Testis (tissue), 3 donors: ENCODE results near the gene GNAS. TPM values are rescaled to one million over a fixed set of nuclear protein-coding genes. Genes with fewer than 3 reads are reported as not detected.

Experiments
- DNase-seq: peaks from one replicate; pipeline ENCODE4 v3.0.0-alpha.2; 2019
- H3K27ac ChIP-seq, 2 donors: fragments of 200-600 bp; sonication (generic); one replicate each; pipeline ENCODE4 v1.5.1; 2019
- H3K27me3 ChIP-seq: fragments of 200-600 bp; sonication (generic); one replicate; pipeline ENCODE4 v1.5.1; 2019
- H3K36me3 ChIP-seq: fragments of 200-600 bp; sonication (generic); one replicate; pipeline ENCODE4 v1.5.1; 2017; ENCODE audit warnings: low read depth; ENCODE audit errors: missing control alignments
- H3K4me1 ChIP-seq: fragments of 200-600 bp; sonication (generic); one replicate; pipeline ENCODE4 v1.5.1; 2019
- H3K4me3 ChIP-seq, 2 donors: fragments of 200-600 bp; sonication (generic); one replicate each; pipeline ENCODE4 v1.5.1; 2017 to 2019
- H3K9me3 ChIP-seq: fragments of 200-600 bp; sonication (generic); one replicate; pipeline ENCODE4 v1.5.1; 2017
- CTCF ChIP-seq, 3 experiments: fragments of 450-650 bp in 2 of 3; fragments of 200-600 bp in 1 of 3; sonication (generic) in 1 of 3; IDR thresholded peaks; one replicate each; pipeline ENCODE4 v1.5.1; 2016 to 2019; ENCODE audit warnings: antibody characterized with exemption in 3 of 3, mild to moderate bottlenecking in 2 of 3, moderate library complexity in 1 of 3
- POLR2A ChIP-seq: fragments of 450-650 bp; IDR thresholded peaks from one replicate; pipeline ENCODE4 v1.6.1; 2017; ENCODE audit warnings: antibody characterized with exemption, mild to moderate bottlenecking, moderate library complexity
- WGBS, 2 donors: methylation state at CpG; one replicate each; pipeline ENCODE4 v1.1.5; 2018; 5-methylcytosine and 5-hydroxymethylcytosine counted together
- intact Hi-C: fragments of 100-400 bp; cut with DNase I; formaldehyde crosslinking; loops from one replicate; pipeline ENCODE4 v1.15.1; 2023; ENCODE audit warnings: low total_unique reads
- polyA plus RNA-seq: library from polyadenylated mRNA; stranded (reverse); fragments of 350-450 nt; fragmentation: Illumina TruSeq; extraction: RNeasy Lipid Tissue Mini Kit (QIAGEN cat#74804); gene quantifications from one replicate; pipeline ENCODE4 v1.2.3, GENCODE V29; 2014; ENCODE audit warnings: low read depth, low replicate concordance; ENCODE audit not compliant: insufficient read depth
- total RNA-seq, 2 donors: library from RNA; depleted of rRNA; stranded (reverse); fragments of >200 nt; gene quantifications; one replicate each; pipeline ENCODE4 v1.2.3, GENCODE V29; 2016

Gene GNAS
- total and polyA plus RNA-seq, 3 donors from 2014 or later: 716 to 885 (median 880) TPM

GRCh38 chr20:58816051-58816450 is 36.5 kb upstream of the GNAS start:
- Histone ChIP-seq H3K36me3 (no peaks in the 10 kb centered on the region), H3K27ac (no peak overlapping the region), H3K4me1 (no peaks in the 10 kb centered on the region), H3K9me3 (no peaks in the 10 kb centered on the region), H3K27me3 (no peaks in the 10 kb centered on the region), H3K4me3 (no peak overlapping the region)
- WGBS, 2 donors: 94% methylated on average over 3 to 10 of the region's 10 CpGs
- DNase-seq: no peak
- intact Hi-C loops: no loop called here
- TF ChIP-seq CTCF (IDR thresholded peaks at IDR 0.05) (no peak), POLR2A (no peak)

DNA sequence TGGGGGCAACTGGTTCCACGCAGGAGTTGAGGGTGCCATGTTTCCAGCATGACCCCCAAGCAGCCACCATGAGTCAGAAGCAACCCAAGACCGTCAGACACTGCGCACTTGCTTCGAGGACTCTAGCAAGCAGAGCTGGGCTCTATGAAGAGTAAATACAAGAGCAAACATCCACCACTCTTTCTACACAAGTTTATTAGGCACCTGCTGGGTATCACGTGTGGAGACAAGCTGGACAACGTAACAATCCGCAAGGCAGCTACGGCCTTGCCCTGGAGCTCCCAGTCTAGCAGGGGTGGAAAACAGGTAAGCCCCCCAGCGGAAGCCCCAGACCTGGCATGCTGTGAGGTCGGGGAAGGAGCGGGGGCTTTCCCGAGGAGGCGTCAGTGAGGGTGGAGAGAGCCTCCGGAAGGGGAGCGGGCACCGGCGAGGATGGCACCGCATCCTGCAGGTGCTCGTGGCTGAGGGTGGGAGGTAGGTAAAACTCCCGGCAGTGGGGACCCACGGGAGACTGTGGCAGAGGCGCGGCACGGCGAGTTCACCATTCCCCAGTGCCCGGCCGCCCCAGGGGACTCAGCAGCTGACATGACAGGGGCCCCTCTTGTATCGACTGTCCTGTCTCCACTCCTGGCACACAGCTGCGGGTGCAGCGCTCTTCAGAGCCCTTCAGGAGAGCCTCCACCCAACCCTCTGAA is 35.4 kb upstream of the GNAS start:
- intact Hi-C loops: no loop called here
- TF ChIP-seq POLR2A (no peak), CTCF (IDR thresholded peaks at IDR 0.05) (no peak)
- no peaks in the 10 kb centered on the region for H3K36me3 ChIP-seq

DNA sequence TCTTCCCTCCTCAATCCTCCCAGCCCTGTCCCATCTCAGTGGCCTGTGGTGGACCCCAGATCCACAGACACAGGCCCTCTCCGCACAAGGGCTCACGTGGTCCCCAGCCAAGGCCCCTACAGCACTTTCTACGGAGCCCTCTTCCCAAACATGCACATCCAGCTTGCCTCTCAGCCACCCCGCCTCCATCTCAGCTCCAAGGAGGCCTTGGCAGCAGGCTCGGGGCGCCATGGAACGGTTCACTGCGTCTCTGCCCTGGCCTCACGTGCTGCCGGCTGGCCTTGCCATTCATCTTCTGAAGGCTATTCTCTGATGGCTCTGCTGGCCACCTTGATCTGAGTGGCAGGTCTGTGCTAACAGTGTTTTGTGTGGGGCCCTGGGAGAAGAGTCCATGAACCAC is 34.8 kb upstream of the GNAS start:
- no peak overlapping the region for H3K4me3 ChIP-seq
- no peaks in the 10 kb centered on the region for H3K4me1 ChIP-seq
- no peak overlapping the region for H3K27ac ChIP-seq
- TF ChIP-seq CTCF (IDR thresholded peaks at IDR 0.05): no peak
- TF ChIP-seq POLR2A: no peak
- intact Hi-C loops: no loop called here
- DNase-seq: no peak
- 84 to 85% methylated on average over 10 of the region's 10 CpGs for WGBS, 2 donors
- H3K36me3 ChIP-seq: no peaks in the 10 kb centered on the region
- no peaks in the 10 kb centered on the region for H3K9me3 ChIP-seq
- no peaks in the 10 kb centered on the region for H3K27me3 ChIP-seq

More for the DNA sequence above, 35.4 kb upstream of the GNAS start:
- H3K27me3 ChIP-seq: no peaks in the 10 kb centered on the region
- WGBS, 2 donors: 91 to 96% methylated on average over 22 to 30 of the region's 30 CpGs
- no peaks in the 10 kb centered on the region for H3K4me1 ChIP-seq
- no peak overlapping the region for H3K27ac ChIP-seq
- no peaks in the 10 kb centered on the region for H3K9me3 ChIP-seq
- H3K4me3 ChIP-seq: no peak overlapping the region
- DNase-seq: no peak

DNA sequence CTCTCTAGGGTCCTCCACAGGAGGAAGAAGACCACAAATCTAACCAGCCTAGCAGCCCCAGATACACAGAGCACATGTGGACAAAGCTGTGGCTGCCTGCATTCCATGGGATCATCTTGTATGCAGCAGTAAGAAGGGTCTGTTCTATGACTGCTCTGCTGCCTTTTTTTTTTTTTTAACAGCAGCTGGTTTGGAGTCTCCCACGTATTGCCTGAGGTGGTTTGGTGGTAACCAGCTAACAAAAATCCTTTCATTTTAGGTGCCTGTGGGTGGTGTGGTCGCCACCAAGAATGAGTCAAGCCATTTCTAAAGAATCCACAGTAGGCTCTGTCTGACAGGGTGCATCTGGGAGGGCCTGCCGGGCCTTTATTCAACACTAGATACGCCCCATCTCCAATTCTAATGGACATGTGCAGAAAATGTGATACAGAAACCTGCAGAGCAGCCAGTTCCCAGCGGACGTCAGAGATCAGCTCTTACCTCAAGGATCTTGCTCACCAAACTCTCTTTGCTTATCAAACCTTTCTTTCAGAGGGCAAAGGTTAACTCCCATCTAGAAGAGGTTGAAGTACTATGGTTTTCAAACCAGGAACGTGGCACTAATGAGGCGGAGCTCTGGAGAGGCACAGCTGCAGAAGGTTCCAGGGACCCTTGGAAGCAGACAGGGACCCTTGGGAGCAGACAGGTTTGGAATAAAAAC is 33.8 kb upstream of the GNAS start:
- Histone ChIP-seq H3K27ac (no peak overlapping the region), H3K4me3 (no peak overlapping the region), H3K27me3 (no peaks in the 10 kb centered on the region), H3K4me1 (no peaks in the 10 kb centered on the region), H3K9me3 (no peaks in the 10 kb centered on the region), H3K36me3 (no peaks in the 10 kb centered on the region)
- WGBS, 2 donors: 82 to 88% methylated on average over 8 of the region's 8 CpGs
- TF ChIP-seq CTCF (IDR thresholded peaks at IDR 0.05) (no peak), POLR2A (no peak)
- intact Hi-C loops: no loop called here
- no peak for DNase-seq
